Stimulated activated CD8-positive, alpha-beta memory T cell treated with anti-CD3 and anti-CD28 coated beads, Interleukin-12 subunit alpha, Interleukin-12 subunit beta, amount 100 ng/mL, for 24 hours (primary cell): Measurements from ENCODE around the gene CYP39A1.

Source experiments
- DNase-seq: peaks from one replicate; pipeline ENCODE4 v3.0.0-alpha.2; 2020; ENCODE audit errors: extremely low read depth

The CYP39A1 gene, protein sequence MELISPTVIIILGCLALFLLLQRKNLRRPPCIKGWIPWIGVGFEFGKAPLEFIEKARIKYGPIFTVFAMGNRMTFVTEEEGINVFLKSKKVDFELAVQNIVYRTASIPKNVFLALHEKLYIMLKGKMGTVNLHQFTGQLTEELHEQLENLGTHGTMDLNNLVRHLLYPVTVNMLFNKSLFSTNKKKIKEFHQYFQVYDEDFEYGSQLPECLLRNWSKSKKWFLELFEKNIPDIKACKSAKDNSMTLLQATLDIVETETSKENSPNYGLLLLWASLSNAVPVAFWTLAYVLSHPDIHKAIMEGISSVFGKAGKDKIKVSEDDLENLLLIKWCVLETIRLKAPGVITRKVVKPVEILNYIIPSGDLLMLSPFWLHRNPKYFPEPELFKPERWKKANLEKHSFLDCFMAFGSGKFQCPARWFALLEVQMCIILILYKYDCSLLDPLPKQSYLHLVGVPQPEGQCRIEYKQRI

GRCh38 chr6:46652603-46653438 is at the start of gene CYP39A1, which contains the start of gene SLC25A27:
CYP39A1 (minus strand) TSS chr6:46652818; CDS start chr6:46652582, 236 bp downstream.
SLC25A27 (plus strand) TSS chr6:46652975; CDS start chr6:46653193, 218 bp downstream.
- DNase-seq, result peak; percentile 70

DNA sequence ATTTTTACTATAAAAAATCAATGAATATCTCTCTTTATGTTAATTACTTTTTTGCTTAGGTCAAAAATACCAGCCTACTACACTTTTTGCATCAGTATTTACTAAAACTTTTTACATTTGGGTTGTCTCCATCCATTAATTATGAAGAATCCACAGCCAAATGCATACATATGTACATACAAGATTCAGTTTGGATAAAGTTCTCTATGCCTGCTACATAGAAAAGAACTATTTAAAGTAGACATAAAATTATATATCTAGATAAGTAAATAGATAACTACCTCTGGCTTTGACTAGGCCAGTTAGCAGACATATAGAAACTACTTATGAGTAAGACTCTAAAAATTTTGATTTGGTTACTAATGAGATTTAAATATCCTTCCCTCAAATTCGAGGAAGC is 47.4 kb upstream of the CYP39A1 start:
- DNase-seq, result no peak

DNA sequence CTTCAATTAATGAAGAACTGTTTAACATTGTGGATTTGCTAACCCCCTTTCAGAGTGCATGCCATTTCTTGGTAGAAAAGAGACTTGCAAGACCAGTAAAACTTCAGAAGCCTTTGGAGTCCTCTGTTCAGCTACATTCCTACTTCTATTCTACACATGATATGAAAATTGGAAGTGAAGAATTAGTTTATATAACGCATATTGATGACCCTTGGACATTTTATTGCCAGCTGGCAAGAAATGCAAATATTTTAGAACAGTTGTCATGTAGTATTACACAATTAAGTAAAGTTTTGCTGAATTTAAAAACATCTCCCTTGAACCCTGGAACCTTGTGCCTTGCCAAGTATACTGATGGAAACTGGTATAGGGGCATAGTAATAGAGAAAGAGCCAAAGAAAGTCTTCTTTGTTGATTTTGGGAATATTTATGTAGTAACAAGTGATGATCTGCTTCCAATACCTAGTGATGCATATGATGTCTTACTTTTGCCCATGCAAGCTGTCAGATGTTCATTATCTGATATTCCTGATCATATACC is 38.4 kb upstream of the CYP39A1 start:
- DNase-seq, result no peak

- DNase-seq, result no peak
Observed at GRCh38 chr6:46690141-46690755, 37.6 kb upstream of the CYP39A1 start.

DNA sequence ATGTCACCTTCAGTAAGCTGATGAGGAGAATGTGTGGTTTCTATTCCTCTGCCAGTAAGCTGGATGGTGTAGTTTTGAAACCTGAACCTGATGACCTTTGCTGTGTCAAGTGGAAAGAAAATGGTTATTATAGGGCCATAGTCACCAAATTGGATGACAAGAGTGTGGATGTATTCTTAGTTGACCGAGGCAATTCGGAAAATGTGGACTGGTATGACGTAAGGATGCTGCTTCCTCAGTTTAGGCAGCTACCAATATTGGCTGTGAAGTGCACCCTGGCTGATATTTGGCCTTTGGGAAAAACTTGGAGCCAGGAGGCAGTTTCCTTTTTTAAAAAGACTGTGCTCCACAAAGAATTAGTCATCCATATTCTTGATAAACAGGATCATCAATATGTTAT is 37.0 kb upstream of the CYP39A1 start:
- no peak for DNase-seq

- DNase-seq, result no peak
Observed at GRCh38 chr6:46688966-46689335, 36.3 kb upstream of the CYP39A1 start.

- no peak for DNase-seq
Observed at GRCh38 chr6:46688117-46688965, 35.7 kb upstream of the CYP39A1 start.

DNA sequence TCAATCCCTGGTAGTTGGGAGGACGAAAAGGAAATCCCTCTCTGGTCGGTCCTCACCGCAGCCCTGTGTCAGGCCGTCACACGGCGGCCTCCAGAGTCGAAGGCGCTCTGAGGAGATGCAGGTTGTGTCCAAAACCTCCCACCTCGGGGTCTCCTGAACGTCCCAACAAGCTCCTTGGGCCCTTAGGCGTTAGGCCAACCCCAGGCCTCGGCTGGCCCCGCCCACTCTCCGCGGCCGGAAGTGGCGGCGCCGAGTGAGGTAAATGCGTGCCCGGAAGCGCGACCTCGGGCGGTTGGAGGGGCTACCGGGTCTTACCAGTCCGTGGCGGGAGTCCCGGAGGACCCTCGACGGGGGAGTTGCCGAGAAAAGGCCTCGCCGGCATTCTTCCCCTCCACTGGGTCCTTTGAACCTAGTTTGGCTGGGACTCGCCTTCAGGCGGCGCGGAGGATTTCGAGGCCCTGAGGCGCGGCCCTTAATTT is 35.0 kb upstream of the CYP39A1 start, which contains the start of gene TDRD6:
TSS of gene TDRD6 (plus strand) at position 267 of the 479 bp plus-strand sequence. CDS start 244 bp downstream, outside the sequence.
- no peak for DNase-seq

DNA sequence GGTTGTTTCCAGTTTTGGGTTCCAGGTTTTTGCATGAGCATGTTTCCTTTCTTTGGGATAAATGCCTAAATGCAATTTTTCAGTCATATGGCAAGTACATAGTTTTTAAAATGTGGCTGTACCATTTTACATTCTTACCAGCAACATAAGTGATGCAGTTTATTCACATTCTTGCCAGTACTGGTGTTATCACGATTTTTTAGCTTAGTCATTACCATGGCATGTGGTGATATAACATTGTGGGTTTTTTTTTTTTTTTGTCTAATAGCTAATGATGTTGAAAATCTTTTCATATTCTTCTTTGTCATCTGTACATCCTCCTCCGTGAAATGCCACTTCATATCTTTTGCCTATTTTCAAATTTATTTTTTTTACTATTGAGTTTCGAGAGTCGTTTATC is 32.2 kb upstream of the CYP39A1 start:
- DNase-seq, result no peak

DNA sequence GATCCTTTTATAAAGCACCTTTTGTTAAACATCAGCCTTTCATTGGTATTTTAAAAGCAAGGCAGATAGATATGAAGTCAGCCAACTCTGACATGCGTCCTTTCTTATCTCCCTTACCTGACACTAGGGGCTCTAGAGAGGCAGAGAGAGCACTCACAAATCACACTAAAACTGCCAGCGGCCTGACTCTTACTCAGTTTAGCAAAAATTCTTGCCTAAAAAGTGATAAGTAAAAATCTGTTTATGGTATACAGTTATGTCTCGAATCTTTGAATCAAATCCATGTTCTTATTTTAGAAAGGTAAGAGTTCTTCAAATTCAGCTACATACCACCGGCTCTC is 24.7 kb upstream of the CYP39A1 start:
- no peak for DNase-seq

- no peak for DNase-seq
Observed at GRCh38 chr6:46676604-46677313, 24.1 kb upstream of the CYP39A1 start.

- DNase-seq, result no peak
Observed at GRCh38 chr6:46674410-46674809, 21.8 kb upstream of the CYP39A1 start.

DNA sequence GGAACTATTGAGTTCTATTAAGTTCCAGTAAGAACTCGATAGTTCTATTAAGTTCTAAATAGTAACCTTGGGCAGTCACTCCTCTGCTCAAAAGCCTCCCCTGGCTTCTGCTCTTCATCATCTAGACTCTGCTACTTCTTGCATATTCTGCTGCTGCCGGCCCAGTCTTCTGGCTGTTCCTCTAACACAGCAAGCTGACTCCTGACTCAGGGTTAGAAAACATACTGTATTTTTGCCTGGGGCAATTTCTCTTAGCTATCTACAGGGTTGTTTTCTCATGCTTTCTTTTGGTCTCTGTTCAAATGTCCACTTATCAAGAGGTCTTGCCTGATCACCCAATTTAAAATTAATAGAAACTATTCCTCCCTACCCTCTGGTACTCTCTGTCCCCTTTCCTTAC is 14.8 kb upstream of the CYP39A1 start:
- no peak for DNase-seq

DNA sequence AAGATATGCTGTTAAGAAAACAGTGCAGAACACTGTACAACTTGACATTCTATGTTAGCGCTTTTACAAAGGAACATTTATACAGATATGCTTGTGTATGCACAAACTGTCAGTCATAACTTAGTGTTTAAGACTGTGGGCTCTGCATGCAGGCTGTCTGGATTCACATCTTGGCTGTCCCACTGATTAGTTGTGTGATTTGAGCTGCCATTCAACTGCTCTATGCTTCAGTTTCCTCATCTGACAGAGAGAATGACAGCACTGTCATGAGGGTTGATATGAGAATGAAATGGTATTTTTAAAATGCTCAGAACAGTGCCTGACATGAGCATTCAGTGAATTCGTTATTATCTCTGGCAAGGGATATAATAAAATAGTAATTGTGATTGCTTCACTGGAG is 8.9 kb upstream of the CYP39A1 start:
- DNase-seq, result no peak

DNA sequence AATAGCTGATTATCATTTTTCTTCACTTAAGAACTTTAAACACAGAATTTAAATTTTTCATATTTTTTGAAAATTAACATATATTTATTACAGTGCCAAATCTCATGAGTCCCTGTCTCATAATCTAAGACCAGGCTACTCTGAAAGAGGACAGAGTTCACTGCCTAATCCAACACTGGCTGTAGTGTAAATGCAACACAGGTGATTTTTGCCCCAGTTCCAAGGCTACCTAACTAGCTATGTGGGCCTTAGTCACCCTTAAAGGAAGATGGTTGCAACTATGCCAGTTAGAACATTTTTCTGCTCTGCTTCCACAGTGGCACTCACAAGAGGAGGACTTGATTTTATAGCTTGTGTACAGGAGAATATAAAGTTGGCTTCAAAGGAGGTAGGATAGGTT is 5.0 kb upstream of the CYP39A1 start:
- DNase-seq, result no peak

DNA sequence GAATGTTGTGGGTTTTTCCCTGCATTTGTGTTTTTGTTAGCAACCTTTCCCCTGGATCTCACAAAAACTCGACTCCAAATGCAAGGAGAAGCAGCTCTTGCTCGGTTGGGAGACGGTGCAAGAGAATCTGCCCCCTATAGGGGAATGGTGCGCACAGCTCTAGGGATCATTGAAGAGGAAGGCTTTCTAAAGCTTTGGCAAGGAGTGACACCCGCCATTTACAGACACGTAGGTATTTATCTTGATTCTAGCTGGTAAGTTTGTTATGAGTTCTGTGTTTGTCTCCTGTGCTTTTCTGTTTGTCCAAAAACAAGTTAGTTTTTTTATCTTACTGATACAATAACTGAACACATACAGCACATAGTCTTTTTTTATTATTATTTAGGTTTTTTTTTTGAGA is 3.2 kb upstream of the CYP39A1 start:
- DNase-seq, result no peak

DNA sequence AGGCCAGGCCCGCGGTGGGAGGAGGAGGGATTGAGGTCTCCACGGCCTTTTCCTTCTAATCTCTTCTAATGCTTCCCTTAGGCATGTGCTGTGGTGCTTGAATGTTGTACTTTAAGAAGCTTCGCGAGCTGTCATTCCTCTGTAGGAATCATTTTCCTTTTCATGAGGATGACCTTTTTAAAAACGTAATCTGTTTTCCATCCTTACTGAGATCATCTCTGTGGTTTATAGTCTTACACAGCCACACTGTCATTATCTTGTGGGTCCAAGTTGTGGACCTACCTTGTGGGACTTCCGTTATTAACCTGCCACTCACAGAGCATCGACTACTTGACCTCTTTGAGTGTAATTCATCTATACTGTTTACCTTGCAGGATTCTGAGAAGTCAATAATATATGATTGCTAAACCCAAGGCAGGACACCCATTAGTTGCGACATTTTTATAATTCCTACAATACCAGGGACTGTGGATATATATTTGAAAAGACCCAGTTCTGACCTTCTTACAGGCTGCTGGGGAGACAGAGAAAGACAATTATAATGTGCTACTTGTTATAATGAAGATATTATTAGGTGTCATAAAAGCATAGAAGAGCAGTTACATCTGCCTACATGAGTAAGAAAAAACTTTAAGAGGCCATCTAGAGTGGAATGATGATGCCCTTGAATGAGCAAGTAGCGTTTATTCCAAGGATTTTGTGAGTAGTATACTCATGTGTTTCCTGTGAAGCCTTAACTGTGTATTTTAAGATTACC is 999 bp upstream of the CYP39A1 start:
- no peak for DNase-seq

- DNase-seq, result no peak
Observed at GRCh38 chr6:46652232-46652602, 401 bp downstream of the CYP39A1 start.

DNA sequence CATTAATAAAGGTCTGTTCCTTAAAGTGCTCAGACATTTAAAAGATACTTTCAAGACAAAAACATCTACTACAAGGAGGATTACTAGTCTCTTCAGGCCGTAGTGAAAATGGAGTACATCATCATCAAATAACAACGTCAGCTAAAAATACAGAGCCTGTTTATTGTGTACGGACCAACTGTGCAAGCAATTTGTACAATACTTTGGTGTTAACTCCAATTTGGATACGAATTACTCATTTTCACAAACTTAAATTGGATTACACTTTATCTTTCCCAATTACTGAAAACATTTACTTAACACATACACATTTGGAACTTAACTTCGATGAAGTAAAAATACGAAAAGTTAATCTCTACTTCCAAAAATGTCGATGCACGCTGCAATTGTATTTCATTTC is 802 bp downstream of the CYP39A1 start:
- DNase-seq, result no peak

DNA sequence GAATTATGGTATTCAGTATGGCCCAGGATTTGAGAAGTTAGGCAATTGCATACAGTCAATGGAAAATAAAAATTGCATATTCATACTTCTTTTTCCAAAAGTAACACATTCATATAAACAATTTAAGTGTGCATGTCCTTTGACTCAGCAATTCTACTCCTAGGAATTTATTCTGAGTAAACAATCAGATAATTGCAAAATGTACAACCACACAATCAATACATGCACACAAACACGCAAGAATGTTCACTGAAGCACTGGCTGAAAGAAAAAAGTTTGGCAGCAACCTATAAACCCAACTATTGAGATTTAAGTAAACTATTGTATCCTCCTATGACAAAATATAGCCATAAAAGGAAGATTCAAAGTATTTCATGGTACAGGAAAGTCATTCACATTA is 1.6 kb downstream of the CYP39A1 start:
- no peak for DNase-seq
